HG03108 (cell line): ENCODE measurements around the gene ACBD3.
A peak's percentile ranks its signal among the peaks of the same experiment; 100 is the strongest.

Experiments used
- ATAC-seq: cut with Tn5 transposase; IDR thresholded peaks from one replicate; pipeline ENCODE4 v1.9.1; 2021; ENCODE audit warnings: moderate library complexity; ENCODE audit not compliant: unreplicated experiment

The ACBD3 gene

DNA sequence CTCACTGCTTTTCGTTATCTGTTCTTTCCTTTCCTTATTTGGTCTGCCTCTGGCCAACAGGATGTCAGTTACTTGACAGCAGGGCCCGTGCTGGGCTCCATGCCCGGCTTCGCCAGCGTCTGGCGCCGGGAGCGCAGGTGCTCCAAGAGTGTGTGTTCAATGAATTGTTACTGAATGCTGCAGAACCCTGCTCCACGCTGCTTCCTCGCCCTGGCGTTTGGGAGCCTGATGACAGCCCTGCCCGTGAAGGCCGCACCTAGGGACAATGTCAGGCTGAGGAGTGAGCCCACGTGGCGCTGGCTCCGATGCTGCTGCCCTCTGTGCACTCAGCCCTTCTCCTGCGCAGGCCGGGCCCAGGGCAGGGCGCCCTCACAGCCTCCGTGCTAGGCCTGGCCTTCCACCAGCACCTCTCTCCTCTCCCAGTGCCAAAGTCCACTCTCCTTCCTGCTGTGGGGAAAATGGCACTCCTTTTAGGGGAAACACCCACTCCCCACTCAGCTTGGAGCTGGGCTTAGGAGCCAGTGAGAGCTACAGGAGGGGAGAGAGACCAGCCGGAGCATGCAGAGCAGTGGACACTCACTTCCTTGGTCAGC is 51.4 kb downstream of the ACBD3 start:
- no peak for ATAC-seq

DNA sequence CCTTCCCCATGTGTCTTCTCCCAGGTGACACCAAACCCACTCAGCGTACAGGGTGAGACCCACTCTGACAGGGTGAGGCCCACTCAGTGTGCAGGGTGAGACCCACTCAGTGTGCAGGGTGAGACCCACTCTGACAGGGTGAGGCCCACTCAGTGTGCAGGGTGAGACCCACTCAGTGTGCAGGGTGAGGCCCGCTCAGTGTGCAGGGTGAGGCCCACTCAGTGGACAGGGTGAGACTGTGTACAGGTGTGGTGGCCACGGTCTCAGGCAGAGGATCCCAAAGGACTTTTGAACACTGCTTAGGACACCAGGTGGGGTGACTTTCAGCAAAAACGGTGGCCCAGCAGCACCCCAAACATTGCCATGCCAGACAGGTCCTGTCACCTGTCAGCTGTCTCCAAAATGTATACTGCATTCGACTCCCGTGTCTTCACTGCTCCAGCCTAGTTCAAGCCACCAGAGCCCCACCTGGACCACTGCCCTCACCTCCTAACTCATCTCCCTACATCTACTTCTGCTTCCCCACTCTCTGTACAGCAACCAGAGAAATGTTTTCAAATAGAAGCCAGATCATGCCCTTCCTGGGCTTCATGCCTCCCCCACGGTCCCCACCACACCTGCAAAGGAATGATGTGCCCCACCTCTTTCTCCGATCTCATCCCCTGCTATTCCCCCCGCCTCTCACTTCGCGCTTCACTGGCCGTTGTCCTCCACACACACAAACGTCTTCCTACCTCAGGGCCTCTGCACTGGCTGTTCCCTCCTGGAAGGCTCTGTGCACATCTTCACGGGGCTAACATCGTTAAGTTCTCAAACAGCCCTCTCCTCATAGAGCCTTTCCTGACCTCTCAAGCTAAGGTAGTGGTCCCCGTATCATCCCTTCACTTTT is 52.1 kb downstream of the ACBD3 start:
- no peak for ATAC-seq

DNA sequence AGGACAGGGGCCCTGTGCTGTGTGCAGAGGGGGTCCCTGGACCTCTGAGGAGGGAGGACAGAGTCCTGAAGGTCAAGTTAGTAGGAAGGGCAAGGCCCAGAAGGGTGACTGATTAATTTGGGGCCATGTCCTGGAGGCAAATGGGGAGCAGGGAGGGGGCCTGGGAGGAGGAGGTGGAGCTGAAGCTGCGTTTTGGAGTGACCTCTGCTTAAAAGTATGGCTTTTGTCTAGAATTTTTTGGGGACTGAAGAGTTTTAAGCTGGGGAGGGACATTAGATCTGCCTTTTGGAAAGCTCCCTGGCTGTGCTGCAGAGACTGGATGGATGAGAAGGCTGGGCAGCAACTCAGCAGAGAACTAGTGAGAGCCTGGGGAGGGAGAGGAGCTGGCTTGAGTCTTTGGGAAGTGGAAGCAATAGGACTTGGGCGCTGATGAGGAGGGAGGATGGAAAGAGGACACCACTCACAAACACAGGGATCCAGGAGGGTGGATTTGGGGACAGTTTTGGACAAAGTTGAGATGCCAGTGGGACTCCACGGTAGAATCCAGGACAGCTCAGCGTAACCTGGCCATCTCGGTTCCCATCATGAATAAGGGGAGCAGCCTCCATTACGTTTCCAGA is 52.9 kb downstream of the ACBD3 start:
- no peak for ATAC-seq

DNA sequence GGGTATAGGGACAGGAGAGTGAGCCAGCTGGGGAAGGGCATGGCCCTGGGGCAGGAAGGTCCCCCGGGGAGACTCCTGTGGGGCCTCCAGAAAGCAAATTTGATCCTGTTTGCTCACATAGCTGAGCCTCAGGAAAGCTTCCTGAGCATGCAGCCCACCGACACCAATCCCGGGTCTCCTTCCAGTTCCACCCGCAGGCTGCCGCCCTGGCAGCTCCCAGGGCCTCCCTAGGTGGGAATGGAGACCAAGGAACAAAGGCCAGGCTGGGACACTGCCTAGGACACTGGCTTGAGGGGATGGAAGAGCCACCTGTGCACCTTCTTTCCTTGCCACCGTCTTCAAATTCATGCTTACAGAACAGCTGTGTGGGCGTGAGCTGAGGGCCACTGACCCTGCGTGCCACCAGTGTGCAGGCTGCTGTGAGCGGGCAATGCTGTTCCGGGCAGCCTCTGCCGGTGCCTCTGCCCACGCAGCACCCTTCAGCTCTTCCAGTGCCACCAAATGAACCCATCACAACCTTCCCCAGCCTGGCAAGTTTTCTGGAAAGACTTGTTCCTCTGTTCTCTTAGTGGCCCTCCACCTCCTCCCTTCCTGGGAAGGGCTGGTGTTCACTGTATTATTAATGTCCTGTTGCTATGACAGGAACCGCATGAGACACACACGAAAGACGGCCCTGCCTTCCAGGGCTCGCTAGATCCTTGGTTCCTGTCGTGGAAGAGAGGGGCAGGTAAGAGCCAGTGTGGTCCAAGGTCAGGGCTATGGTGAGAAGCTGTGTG is 53.6 kb downstream of the ACBD3 start:
- ATAC-seq, result peak; percentile 39

DNA sequence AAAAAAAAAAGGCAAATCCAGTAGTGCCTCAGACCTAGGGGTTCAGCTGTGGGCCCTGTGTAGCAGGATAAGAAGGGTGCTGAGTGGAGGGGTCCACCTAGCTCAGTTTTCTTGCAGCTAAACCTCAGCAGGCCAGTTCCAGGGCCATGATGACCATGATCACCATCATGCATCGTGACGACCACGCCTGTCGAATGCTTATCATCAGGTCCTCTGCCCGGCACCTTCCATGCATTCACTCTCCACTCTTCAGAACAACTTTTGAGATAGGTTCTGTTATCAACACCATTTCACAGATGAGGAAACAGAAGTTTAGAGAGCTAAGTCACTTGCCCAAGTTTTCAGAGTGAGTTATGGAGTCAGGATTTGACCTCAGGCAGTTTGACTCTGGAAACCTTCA is 54.9 kb downstream of the ACBD3 start:
- ATAC-seq, result no peak

DNA sequence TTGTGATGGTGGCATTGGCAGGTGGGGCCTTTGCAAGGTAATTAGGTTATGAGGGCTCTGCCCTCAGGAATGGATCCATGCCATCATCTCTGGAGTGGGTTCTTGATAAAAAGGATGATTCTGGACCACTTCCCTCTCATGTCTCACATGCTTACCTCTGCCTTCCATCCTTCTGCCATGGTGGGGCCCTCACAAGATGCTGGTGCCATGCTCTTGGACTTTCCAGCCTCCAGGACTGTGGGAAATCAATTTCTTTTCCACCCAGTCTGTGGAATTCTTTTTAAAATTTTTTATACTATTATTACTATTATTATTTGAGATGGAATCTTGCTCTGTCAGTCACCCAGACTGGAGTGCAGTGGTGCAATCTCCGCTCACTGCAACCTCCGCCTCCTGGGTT is 57.3 kb downstream of the ACBD3 start:
- no peak for ATAC-seq

DNA sequence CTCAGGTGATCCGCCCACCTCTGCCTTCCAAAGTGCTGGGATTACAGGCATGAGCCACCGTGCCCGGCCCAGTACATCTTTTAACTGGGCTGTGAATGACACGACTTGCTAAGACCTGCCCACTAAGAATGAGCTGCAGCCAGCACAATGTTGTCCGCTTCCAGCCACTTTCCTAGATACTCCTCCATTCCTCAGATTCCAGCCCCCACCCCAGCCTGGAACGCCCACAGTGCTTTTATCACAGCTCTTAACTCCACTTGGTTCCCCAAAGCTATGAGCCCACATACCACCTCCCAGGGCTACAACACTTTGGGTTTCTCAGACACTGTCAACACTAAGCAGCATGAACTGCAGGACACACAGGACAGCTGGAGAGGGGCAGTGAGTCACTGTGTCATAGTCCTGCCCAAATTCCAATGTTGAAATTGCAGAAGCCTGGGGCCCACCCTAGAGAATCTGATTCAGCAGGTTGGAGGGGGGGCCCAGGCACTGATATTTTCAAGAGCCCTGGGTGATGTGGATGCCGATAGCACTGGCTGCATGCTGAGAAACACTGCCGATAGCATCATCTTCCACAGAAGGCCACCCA is 58.0 kb downstream of the ACBD3 start:
- no peak for ATAC-seq

DNA sequence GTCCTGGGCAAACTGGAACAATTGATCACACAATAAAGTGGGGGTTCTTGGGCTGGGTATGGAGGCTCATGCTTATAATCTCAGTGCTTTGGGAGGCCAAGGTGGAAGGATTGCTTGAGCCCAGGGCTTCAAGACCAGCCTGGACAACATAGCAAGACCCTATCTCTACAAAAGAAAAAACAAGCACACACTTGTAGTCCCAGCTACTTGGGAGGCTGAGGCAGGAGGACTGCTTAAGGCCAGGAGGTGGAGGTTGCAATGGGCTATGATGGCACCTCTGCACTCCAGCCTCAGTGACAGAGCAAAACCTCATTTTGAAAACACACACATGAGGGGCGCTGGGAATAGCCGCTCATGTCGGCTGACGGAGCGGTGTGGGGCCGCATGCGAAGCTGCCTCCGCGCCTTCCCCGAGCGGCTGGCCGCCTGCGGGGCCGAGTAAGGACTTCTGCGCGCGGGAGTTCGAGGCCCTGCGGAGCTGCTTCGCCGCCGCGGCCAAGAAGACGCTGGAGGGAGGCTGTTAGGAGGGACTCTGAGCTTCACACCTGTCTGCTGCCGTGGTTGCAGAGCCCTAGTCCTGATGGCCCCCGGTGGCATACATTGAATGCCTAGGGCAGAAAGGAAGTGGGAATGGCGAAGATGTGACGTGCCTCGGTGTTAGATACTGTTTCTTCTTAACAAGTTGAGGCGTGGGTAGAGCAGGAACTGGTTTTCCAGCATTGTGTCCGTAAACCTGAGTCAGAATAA is 59.5 kb downstream of the ACBD3 start:
- ATAC-seq, result no peak

DNA sequence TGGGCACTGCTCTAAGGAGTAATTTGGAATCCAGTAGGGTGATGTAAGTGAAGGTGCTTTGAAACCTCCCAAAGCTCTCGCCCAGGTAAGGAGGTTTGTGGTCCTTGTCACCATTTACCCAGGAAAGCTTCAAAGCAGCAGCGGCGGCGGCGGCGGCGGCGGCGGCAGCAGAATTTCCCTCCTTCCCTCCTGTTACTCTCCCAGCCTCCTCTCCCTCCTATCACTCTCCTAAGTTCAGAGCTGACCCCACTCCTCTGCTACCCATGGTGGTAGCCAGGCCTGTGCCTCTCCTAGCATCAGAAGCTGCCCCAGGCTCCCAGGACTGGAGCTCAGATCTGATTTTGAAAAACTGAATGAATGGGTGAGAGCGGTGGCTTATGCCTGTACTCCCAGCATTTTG is 60.7 kb downstream of the ACBD3 start:
- no peak for ATAC-seq

DNA sequence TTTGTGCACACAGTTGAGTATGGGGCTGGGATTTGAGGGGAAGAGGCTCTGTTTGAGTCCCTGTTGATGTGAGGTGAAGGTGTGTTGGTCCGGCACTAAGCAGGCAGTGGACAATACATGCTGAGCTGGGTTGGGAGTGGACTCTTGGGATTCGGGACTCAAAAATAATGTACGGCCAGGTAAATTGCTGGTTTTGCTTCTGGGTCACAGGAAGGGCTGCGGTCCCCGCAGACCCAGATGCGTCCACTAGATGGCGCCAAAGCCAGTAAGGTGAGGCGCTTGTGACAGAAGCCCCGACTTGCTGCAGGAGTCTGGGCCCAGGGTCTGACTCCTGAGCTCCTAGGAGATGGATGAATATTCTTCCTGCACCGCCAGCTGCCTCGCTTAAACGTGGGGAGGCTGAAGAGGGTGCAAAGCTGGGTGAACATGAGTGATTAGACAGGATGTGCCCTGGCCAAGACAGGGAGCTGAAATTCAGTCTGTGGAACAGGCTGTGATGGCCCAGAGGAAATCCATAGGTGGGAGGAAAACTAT is 61.4 kb downstream of the ACBD3 start:
- ATAC-seq, result no peak

DNA sequence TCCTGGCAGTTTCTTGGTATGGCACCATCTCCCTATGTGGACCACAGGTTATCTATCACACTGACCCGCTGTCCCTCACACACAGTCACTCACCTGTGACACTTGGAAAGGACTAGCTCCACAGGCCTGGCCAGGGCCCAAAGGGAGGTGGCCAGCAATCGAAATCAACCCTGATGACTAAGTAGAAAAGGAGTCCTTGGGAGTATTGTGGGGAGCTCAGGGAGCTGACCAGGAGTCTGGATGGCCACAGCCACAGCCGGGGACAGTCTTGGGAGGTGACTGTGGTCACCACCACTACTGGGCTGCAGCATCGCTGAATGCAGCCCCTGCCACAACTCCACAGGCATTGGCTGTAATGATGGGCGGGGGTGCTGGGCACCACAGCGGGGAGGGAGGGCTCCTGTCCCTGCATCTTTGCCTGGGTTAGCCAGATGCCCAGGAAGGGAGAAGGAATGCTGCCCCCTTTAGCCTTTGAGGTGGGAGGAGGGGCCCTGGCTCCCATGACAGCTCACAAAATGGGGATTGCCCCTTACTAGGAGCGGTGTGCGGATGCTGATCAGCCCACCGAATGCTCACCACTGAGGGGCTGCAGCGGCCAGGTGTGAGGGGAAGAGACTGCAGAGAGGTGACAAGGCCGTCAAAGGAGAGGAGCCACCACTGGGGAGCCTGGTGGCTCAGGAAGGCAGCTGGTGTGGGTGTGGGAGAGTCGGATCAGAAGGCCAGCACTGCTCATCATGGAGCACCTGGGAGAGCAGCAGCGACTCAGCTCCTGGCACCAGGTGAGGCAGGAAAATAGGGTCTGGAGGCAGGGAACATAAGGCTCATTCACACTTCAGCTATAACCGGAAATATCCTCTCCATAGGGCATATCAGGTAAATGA is 62.7 kb downstream of the ACBD3 start:
- no peak for ATAC-seq

DNA sequence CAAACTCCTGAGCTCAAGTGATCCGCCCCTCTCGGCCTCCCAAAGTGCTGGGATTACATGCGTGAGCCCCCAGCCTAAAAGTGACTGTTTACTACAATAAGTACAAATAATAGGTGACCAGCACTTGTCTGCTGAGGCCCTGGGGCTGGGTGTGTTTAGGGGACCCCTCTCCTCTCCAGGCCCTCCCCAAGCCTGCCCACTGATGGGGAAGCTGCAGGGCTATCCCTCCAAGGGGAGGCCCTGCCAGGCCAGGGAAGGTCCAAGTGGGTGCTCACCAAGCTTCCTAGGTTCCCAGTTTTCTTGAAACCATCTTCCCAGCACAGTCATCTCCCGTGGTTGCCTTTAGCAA is 63.4 kb downstream of the ACBD3 start:
- ATAC-seq, result no peak

DNA sequence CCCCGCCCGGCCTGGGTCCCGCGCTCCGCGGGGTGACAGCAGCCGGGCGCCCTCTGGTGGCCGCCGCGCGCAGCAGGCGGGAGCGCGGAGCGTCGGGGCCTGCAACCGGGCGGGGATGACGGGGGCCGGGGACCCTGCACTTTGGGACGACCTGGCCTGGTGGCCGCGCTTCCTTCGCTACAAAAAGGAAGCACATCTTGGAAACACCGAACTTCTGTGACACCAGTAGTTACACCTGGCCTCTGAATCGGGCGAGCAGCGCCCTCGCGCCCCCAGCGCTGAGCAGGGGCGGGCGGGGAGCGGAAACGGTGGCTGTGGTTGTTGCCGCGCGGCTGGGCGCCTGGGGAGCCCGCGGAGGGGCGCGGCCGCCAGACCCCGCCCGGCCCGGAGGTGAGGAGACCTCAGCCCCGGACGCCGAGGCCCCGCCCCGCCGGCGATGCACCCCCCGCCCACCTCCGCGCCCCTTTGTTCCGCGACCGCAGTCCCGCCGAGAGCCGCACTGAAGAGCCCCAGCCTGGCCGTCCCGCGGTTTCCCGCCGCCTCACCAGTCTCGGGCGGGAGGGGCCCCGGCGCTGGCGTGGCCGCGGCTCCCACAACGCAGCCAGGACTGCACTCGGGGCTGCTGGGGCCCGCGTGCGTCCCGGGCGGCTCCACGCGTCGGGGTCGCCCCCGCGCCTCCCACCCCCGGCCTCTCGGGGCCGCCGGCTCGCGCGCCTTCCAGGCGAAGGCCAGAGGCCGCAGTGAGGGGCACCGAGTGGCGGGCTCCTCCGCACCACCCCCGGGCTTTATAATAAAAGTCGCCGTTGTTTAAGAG is 64.7 kb downstream of the ACBD3 start:
- ATAC-seq, result peak; percentile 47

DNA sequence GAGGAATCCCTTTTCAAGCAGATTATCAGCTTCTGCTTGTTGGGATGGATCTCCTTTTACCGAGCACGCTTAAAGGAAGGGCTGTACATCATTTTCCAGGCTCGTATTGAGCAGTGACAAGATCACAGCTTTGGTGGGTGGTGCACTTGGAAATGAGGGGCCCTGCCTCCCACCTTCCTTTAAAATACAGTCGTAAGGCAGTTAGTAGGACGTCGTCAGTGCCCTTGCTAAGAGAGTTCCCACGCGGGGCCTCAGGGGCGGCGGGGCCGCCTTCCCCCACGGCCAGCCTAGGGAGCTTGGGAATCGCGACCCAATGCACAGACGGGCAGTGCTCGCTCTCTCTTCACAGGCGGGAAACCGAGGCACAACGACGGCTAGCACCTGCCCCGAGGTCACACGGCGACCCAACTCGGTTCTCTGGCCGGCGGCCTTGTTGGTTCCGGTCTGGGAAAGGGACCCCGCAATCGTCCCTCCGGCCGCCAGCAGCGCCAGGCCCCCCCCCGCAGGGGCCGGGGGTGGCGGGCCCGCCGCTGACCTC is 65.4 kb downstream of the ACBD3 start:
- ATAC-seq, result no peak

DNA sequence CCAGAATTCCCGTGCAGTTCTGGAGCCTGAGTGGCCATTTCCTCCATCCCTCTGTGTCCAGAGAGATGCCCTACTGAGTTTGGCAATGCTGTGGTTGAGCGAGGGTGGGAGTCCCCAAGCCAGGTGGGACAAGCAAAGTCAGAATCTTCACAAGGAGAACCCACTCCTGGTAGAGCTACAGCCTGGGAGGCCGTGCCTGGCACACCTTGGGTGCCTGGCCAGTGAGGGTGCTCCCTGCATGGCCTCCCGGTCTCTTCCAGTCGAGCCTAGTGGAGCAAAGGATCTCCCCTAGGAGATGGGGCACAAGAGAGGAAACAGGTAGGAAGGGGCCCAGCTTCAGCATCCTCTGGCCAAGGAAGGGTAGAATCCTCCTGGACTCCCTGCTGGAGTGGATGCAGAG is 66.1 kb downstream of the ACBD3 start:
- no peak for ATAC-seq

DNA sequence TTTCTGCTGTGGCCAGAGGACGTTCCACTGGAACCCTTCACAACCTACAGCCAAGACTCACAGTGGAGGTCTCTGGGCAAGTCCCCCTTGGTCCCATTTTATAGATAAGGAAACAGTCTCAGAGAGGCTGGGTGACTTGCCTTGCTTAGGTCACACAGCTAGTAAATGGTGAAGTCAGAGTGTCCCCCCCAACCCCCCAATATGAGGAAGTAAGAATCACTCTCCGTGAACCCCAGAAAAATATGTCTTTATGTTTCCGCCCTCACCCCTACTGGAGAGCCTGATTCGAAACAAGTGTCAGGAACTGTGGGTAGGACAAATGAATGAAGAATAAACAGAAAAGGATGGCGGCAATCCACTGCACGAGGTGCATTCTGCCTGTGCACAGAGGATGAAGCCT is 67.4 kb downstream of the ACBD3 start:
- ATAC-seq, result no peak

DNA sequence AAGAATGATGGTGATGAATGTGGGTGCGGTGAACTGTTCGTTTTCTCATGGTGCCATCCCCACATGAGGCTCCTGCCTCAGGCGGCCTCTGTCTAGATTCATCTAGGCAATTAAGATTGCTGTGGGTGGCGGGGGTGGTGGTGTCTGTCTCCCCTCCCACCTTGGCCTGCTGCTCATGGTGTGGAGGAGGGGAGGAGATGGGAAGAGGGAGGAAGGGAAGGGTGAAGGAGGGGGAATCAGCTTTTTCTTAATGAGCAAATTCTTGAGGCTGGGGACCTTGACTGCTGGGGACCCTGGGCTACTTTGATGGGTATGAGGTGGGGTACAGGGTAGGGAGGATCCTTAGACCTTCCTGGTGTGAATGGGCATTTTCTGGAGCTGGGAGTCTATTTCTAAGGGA is 68.2 kb downstream of the ACBD3 start:
- no peak for ATAC-seq

DNA sequence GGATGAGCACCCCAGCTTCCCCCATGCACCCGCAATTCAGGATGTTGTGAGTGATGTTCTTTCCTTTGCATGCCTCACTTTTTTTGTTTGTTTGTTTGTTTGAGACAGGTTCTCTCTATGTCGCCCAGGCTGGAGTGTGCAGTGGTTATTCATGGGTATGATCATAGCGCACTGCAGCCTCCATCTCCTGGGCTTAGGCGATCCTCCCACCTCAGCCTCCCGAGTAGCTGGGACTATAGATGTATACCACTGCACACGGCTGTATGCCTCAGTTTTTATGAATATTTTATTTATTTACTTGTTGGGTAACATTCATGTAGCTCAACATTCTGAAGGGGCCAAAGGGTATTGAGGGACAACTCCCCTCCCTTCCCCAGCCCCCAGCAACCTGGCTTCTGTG is 69.2 kb downstream of the ACBD3 start:
- no peak for ATAC-seq
